Colonic mucosa (tissue), 4 donors: ENCODE data around the gene GMCL1. TPM values are rescaled to one million over a fixed set of nuclear protein-coding genes. Genes with fewer than 3 reads are reported as not detected.

ENCODE experiments used
- DNase-seq: peaks from one replicate; pipeline ENCODE4 v3.0.0-alpha.2; 2020
- H3K27ac ChIP-seq: fragments of 200-600 bp; one replicate; pipeline ENCODE4 v1.8.0; 2021
- H3K27me3 ChIP-seq: fragments of 200-600 bp; one replicate; pipeline ENCODE4 v1.8.0; 2021
- H3K36me3 ChIP-seq: fragments of 200-600 bp; one replicate; pipeline ENCODE4 v1.8.0; 2021
- H3K4me1 ChIP-seq: fragments of 200-600 bp; one replicate; pipeline ENCODE4 v1.8.0; 2021; ENCODE audit warnings: mild to moderate bottlenecking
- H3K4me3 ChIP-seq: fragments of 200-600 bp; one replicate; pipeline ENCODE4 v1.8.0; 2021
- H3K9ac ChIP-seq, 2 donors: one replicate each; pipeline ENCODE4 v1.7.0; 2013; ENCODE audit warnings: control low read depth in 2 of 2, low read depth in 2 of 2, low read length in 2 of 2
- H3K9me3 ChIP-seq: fragments of 200-600 bp; one replicate; pipeline ENCODE4 v1.8.0; 2021
- intact Hi-C: fragments of 100-400 bp; cut with DNase I; formaldehyde crosslinking; loops from one replicate; pipeline ENCODE4 v1.14.1; 2022
- total RNA-seq, 2 donors: library from RNA; stranded (reverse); fragmentation: NEBNext Ultra II Directional in 1 of 2; extraction: Animal tissue kit (Norgen Biotek cat#: 25700) in 1 of 2; gene quantifications; one replicate each; pipeline ENCODE4 v1.2.1, GENCODE V29; 2021
- TF ChIP-seq, protein P1 (sequence below): fragments of 200-600 bp; IDR thresholded peaks from one replicate; pipeline ENCODE4 v1.8.0; 2022; ENCODE audit warnings: antibody characterized with exemption, mild to moderate bottlenecking
- donor health status: healthy.
- donor health status: DM: no; HTN: no; CAD: no.
- donor health status: DM: no; HTN: no; CAD: no.

GMCL1 gene
- total RNA-seq, 2 donors from 2014 or later = 20.3 to 20.4 TPM

DNA sequence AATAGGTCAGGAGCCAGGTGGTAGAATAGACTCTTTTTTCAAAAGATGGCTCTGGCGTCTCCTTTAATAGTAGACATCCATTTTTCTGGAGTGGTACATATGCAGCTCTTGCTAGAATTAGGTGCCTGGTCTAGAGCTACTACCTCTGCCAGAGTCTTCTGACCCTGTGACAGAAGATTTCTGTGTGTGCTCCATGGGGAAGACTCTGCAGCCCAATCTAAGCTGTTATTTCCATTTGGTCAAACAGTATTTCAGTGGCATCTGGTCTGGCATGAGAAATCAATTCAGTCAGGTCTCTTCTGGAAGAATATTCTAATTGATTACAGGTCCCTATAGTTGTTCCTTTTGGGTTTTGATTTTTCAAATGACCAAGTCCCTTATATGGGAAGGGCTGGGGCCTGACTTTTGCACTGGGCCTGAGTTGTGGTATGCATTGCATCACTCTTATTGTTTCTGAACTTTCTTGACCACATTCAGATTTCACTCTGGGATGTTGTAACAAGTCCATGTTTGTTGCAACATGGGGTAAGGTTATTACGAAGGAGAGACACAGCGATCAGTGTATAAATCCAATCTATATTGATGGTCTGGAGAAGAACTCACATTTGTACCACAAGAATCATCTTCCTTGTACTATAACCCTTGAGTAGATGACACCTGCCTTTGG lies 97.5 kb downstream of the GMCL1 start:
- no peak for DNase-seq
- no peak overlapping the region for H3K27ac ChIP-seq

More for the DNA sequence above, 97.5 kb downstream of the GMCL1 start:
- TF ChIP-seq, protein P1, sequence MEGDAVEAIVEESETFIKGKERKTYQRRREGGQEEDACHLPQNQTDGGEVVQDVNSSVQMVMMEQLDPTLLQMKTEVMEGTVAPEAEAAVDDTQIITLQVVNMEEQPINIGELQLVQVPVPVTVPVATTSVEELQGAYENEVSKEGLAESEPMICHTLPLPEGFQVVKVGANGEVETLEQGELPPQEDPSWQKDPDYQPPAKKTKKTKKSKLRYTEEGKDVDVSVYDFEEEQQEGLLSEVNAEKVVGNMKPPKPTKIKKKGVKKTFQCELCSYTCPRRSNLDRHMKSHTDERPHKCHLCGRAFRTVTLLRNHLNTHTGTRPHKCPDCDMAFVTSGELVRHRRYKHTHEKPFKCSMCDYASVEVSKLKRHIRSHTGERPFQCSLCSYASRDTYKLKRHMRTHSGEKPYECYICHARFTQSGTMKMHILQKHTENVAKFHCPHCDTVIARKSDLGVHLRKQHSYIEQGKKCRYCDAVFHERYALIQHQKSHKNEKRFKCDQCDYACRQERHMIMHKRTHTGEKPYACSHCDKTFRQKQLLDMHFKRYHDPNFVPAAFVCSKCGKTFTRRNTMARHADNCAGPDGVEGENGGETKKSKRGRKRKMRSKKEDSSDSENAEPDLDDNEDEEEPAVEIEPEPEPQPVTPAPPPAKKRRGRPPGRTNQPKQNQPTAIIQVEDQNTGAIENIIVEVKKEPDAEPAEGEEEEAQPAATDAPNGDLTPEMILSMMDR = no peak
- Histone ChIP-seq H3K4me1 (no peaks in the 10 kb centered on the region), H3K9me3 (no peaks in the 10 kb centered on the region), H3K4me3 (no peak overlapping the region), H3K9ac (no peak overlapping the region), H3K36me3 (peaks cover 2% of the 10 kb centered on the region), H3K27me3 (no peaks in the 10 kb centered on the region)
- intact Hi-C loops = no loop called here

Other genes starting within 250 kb of the GMCL1 start
- 10 to 100 TPM; 33.5 to 41.7 TPM for gene AAK1, start 185.9 kb upstream of the GMCL1 start, total RNA-seq
- gene ANXA4, start 87.5 kb upstream of the GMCL1 start, total RNA-seq = 100 to 1,000 TPM; 258 to 324 TPM
- 10 to 100 TPM; 30.8 to 34.8 TPM for gene SNRNP27, start 64.3 kb downstream of the GMCL1 start, total RNA-seq
- 100 to 1,000 TPM in 1 of 2 donors, 10 to 100 TPM in 1; 57.8 to 200 TPM for gene MXD1, start 85.4 kb downstream of the GMCL1 start, total RNA-seq
- gene ASPRV1, start 132.0 kb downstream of the GMCL1 start, total RNA-seq = under 1 TPM; 0.40 to 0.82 TPM